WTC11 (cell line): ENCODE results near the gene GAB2. TPM values are rescaled to one million over a fixed set of nuclear protein-coding genes. Genes with fewer than 3 reads are reported as not detected.
"Not testable (repeated sequence)": the region's sequence is repeated elsewhere in the genome, so short reads cannot be mapped to it uniquely, and the experiment has no call there.

Experiments
- ATAC-seq: fragments of 200-7000 bp; cut with Tn5 transposase; 2 replicates; pipeline ENCODE4 v1.10.0; 2021; ENCODE audit warnings: mild to moderate bottlenecking, moderate library complexity
- CTCF ChIA-PET: fragments of 300-600 bp; sonication (Branson Sonifier 250); formaldehyde crosslinking; loops from one replicate; lab custom pipeline; 2021; ENCODE audit warnings: antibody characterized with exemption; lab: Charles Lee
- POLR2A ChIA-PET: fragments of 350-600 bp; sonication (Branson Sonifier 250); formaldehyde crosslinking; loops from one replicate; lab custom pipeline; 2021; ENCODE audit warnings: antibody characterized with exemption; lab: Charles Lee
- DNase-seq: peaks from one replicate; pipeline ENCODE4 v3.0.0; 2021; ENCODE audit warnings: low spot score
- H3K27ac Mint-ChIP-seq: 2 replicates; pipeline ENCODE4 v1.8.0; 2021; ENCODE audit warnings: mixed read lengths
- H3K27me3 Mint-ChIP-seq: 2 replicates; pipeline ENCODE4 v1.8.0; 2021; ENCODE audit warnings: low read depth, mild to moderate bottlenecking, moderate library complexity, mixed read lengths
- H3K36me3 Mint-ChIP-seq: 2 replicates; pipeline ENCODE4 v1.8.0; 2021; ENCODE audit warnings: mixed read lengths
- H3K4me1 Mint-ChIP-seq: 2 replicates; pipeline ENCODE4 v1.8.0; 2022; ENCODE audit warnings: mixed read lengths
- H3K4me3 Mint-ChIP-seq: 2 replicates; pipeline ENCODE4 v1.8.0; 2021; ENCODE audit warnings: mild to moderate bottlenecking, moderate library complexity, mixed read lengths
- H3K9me3 Mint-ChIP-seq: 2 replicates; pipeline ENCODE4 v1.8.0; 2021; ENCODE audit warnings: mixed read lengths
- CREM ChIP-seq: sonication (generic); formaldehyde crosslinking; IDR thresholded peaks from 2 replicates; pipeline ENCODE4 v1.8.1; 2022; ENCODE audit warnings: mild to moderate bottlenecking, missing genetic modification reagents, moderate library complexity
- E2F5 ChIP-seq: sonication (generic); formaldehyde crosslinking; IDR thresholded peaks from 2 replicates; pipeline ENCODE4 v1.8.1; 2022; ENCODE audit warnings: mild to moderate bottlenecking, moderate library complexity, missing genetic modification reagents
- ESRRA ChIP-seq: sonication (generic); formaldehyde crosslinking; IDR thresholded peaks from 2 replicates; pipeline ENCODE4 v1.8.1; 2022; ENCODE audit warnings: mild to moderate bottlenecking, missing genetic modification reagents, borderline replicate concordance
- FOXJ3 ChIP-seq: sonication (generic); formaldehyde crosslinking; IDR thresholded peaks from 2 replicates; pipeline ENCODE4 v1.9.0; 2021; ENCODE audit warnings: missing genetic modification reagents, mild to moderate bottlenecking, borderline replicate concordance
- FOXK1 ChIP-seq: sonication (generic); formaldehyde crosslinking; IDR thresholded peaks from 2 replicates; pipeline ENCODE4 v1.8.0; 2022; ENCODE audit warnings: mild to moderate bottlenecking, moderate library complexity, missing genetic modification reagents
- GRHL2 ChIP-seq: fragments of 250-450 bp; sonication (Bioruptor Pico); IDR thresholded peaks from 2 replicates; pipeline ENCODE4 v1.8.0; 2022; ENCODE audit warnings: mild to moderate bottlenecking, moderate library complexity; ENCODE audit not compliant: insufficient replicate concordance, severe bottlenecking
- JAZF1 ChIP-seq: fragments of 250-450 bp; sonication (Bioruptor Pico); IDR thresholded peaks from 2 replicates; pipeline ENCODE4 v1.9.0; 2021; ENCODE audit warnings: moderate library complexity, mild to moderate bottlenecking, inconsistent platforms
- JUN ChIP-seq: sonication (generic); formaldehyde crosslinking; IDR thresholded peaks from 2 replicates; pipeline ENCODE4 v1.8.0; 2023; ENCODE audit warnings: mild to moderate bottlenecking, missing genetic modification reagents
- KAT7 ChIP-seq: sonication (generic); formaldehyde crosslinking; IDR thresholded peaks from 2 replicates; pipeline ENCODE4 v1.8.1; 2023; ENCODE audit warnings: missing genetic modification reagents, mild to moderate bottlenecking, borderline replicate concordance
- NR2C2 ChIP-seq: sonication (generic); formaldehyde crosslinking; IDR thresholded peaks from 2 replicates; pipeline ENCODE4 v1.8.0; 2022; ENCODE audit warnings: mild to moderate bottlenecking, missing genetic modification reagents
- RORB ChIP-seq: fragments of 250-450 bp; sonication (Bioruptor Pico); IDR thresholded peaks from 2 replicates; pipeline ENCODE4 v1.9.0; 2021; ENCODE audit warnings: mild to moderate bottlenecking
- SMAD4 ChIP-seq: sonication (generic); formaldehyde crosslinking; IDR thresholded peaks from 2 replicates; pipeline ENCODE4 v1.8.0; 2022; ENCODE audit warnings: mild to moderate bottlenecking, missing genetic modification reagents
- SP1 ChIP-seq: sonication (generic); formaldehyde crosslinking; conservative IDR thresholded peaks from 2 replicates; pipeline ENCODE4 v1.8.1; 2022; ENCODE audit warnings: missing genetic modification reagents
- TEAD1 ChIP-seq: sonication (generic); formaldehyde crosslinking; IDR thresholded peaks from 2 replicates; pipeline ENCODE4 v1.8.0; 2022; ENCODE audit warnings: mild to moderate bottlenecking, missing genetic modification reagents
- TP53 ChIP-seq: sonication (generic); formaldehyde crosslinking; IDR thresholded peaks from 2 replicates; pipeline ENCODE4 v1.8.1; 2023; ENCODE audit warnings: mild to moderate bottlenecking, missing genetic modification reagents
- ZBTB21 ChIP-seq: sonication (generic); formaldehyde crosslinking; IDR thresholded peaks from 2 replicates; pipeline ENCODE4 v1.8.1; 2023; ENCODE audit warnings: mild to moderate bottlenecking, missing genetic modification reagents, borderline replicate concordance
- ZNF138 ChIP-seq: sonication (generic); formaldehyde crosslinking; conservative IDR thresholded peaks from 2 replicates; pipeline ENCODE4 v1.8.1; 2022; ENCODE audit warnings: mild to moderate bottlenecking, moderate library complexity, missing genetic modification reagents
- ZNF416 ChIP-seq: fragments of 250-450 bp; sonication (Bioruptor Pico); IDR thresholded peaks from 2 replicates; pipeline ENCODE4 v1.9.0; 2021; ENCODE audit warnings: mild to moderate bottlenecking, inconsistent platforms
- total RNA-seq: library from RNA; stranded (reverse); gene quantifications from 3 replicates; pipeline ENCODE4 v1.2.3, GENCODE V29; 2021
- TF ChIP-seq, protein P1 (sequence below): sonication (generic); formaldehyde crosslinking; IDR thresholded peaks from 2 replicates; pipeline ENCODE4 v1.8.0; 2023; ENCODE audit warnings: mild to moderate bottlenecking, missing genetic modification reagents
- TF ChIP-seq, protein P2 (sequence below): sonication (generic); formaldehyde crosslinking; IDR thresholded peaks from 2 replicates; pipeline ENCODE4 v1.8.1; 2023; ENCODE audit warnings: mild to moderate bottlenecking, moderate library complexity, missing genetic modification reagents
- TF ChIP-seq, protein P3 (sequence below): sonication (generic); formaldehyde crosslinking; IDR thresholded peaks from 2 replicates; pipeline ENCODE4 v1.8.0; 2022; ENCODE audit warnings: mild to moderate bottlenecking, missing genetic modification reagents

GAB2 gene
- total RNA-seq, 1 experiment from 2014 or later = 10.6 TPM

DNA sequence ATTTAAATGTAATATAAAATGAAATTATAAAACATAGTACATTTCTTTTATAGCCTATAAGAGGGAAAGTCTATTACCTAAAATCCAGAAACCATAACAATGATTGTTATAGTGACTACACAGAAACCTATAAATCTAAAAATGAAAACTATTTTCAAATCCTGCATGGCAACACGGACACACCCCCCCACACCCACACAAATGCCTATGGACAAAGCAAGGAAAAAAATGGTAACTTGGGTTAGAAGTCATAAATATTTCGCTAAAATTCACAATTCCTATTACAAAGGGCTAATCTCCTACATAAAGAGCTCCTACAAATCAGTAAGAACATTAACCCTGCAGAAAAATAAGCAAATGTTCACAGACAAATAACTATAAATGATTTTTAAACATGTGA lies 56.4 kb downstream of the GAB2 start:
- no peak for TF ChIP-seq FOXJ3 (CRISPR knock-in tag)
- no peak for TF ChIP-seq ZNF138 (CRISPR knock-in tag)
- TF ChIP-seq RORB (CRISPR knock-in tag) = no peak
- TF ChIP-seq NR2C2 (CRISPR knock-in tag) = no peak
- TF ChIP-seq, protein P1, sequence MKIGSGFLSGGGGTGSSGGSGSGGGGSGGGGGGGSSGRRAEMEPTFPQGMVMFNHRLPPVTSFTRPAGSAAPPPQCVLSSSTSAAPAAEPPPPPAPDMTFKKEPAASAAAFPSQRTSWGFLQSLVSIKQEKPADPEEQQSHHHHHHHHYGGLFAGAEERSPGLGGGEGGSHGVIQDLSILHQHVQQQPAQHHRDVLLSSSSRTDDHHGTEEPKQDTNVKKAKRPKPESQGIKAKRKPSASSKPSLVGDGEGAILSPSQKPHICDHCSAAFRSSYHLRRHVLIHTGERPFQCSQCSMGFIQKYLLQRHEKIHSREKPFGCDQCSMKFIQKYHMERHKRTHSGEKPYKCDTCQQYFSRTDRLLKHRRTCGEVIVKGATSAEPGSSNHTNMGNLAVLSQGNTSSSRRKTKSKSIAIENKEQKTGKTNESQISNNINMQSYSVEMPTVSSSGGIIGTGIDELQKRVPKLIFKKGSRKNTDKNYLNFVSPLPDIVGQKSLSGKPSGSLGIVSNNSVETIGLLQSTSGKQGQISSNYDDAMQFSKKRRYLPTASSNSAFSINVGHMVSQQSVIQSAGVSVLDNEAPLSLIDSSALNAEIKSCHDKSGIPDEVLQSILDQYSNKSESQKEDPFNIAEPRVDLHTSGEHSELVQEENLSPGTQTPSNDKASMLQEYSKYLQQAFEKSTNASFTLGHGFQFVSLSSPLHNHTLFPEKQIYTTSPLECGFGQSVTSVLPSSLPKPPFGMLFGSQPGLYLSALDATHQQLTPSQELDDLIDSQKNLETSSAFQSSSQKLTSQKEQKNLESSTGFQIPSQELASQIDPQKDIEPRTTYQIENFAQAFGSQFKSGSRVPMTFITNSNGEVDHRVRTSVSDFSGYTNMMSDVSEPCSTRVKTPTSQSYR = no peak
- TF ChIP-seq TP53 (CRISPR knock-in tag) = no peak
- no peak for TF ChIP-seq JAZF1 (CRISPR knock-in tag)
- TF ChIP-seq TEAD1 = no peak
- no peak for TF ChIP-seq ESRRA
- TF ChIP-seq, protein P2, sequence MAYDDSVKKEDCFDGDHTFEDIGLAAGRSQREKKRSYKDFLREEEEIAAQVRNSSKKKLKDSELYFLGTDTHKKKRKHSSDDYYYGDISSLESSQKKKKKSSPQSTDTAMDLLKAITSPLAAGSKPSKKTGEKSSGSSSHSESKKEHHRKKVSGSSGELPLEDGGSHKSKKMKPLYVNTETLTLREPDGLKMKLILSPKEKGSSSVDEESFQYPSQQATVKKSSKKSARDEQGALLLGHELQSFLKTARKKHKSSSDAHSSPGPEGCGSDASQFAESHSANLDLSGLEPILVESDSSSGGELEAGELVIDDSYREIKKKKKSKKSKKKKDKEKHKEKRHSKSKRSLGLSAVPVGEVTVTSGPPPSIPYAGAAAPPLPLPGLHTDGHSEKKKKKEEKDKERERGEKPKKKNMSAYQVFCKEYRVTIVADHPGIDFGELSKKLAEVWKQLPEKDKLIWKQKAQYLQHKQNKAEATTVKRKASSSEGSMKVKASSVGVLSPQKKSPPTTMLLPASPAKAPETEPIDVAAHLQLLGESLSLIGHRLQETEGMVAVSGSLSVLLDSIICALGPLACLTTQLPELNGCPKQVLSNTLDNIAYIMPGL (CRISPR knock-in tag) = no peak
- no peak for TF ChIP-seq FOXK1 (CRISPR knock-in tag)
- TF ChIP-seq CREM (CRISPR knock-in tag) = no peak
- ChIA-PET POLR2A (no interaction called here), CTCF (no interaction called here)
- ATAC-seq = no peak
- no peak overlapping the region for H3K4me3 Mint-ChIP-seq
- peaks cover 5% of the 10 kb centered on the region; the same call in 1 of the 2 replicates for H3K27me3 Mint-ChIP-seq
- peaks cover 30% of the 10 kb centered on the region for H3K4me1 Mint-ChIP-seq
- DNase-seq = no peak
- H3K9me3 Mint-ChIP-seq = peaks cover 11% of the 10 kb centered on the region
- peaks cover 5% of the 10 kb centered on the region; the same call in 1 of the 2 replicates for H3K36me3 Mint-ChIP-seq
- H3K27ac Mint-ChIP-seq = no peak overlapping the region

DNA sequence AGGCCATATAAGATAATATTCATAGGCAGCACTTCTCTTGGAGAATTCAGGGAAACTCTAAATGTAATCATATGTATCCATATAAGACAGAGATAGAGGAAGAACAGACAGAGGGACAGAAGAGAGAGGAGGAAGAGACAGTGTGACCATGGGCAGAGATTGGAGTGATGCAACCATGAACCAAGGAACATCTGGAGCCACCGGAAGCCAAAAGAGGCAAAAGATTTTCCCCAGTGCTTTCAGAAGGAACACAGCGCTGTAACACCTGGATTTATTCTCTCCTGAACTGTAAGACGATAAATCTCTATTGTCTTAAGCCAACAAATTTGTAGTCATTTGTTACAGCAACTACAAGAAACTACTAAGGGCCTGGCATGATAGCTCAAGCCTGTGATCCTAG lies 57.7 kb downstream of the GAB2 start:
- H3K4me3 Mint-ChIP-seq = no peak overlapping the region
- H3K36me3 Mint-ChIP-seq = peaks cover 5% of the 10 kb centered on the region; the same call in 1 of the 2 replicates
- ChIA-PET POLR2A (no interaction called here), CTCF (no interaction called here)
- no peak for ATAC-seq
- no peak for DNase-seq
- TF ChIP-seq E2F5 (CRISPR knock-in tag) (no peak), KAT7 (CRISPR knock-in tag) (no peak), SMAD4 (CRISPR knock-in tag) (no peak), GRHL2 (CRISPR knock-in tag) (no peak), ZNF416 (CRISPR knock-in tag) (no peak), ZBTB21 (CRISPR knock-in tag) (no peak), SP1 (CRISPR knock-in tag) (no peak), JUN (CRISPR knock-in tag) (no peak)
- TF ChIP-seq, protein P3, sequence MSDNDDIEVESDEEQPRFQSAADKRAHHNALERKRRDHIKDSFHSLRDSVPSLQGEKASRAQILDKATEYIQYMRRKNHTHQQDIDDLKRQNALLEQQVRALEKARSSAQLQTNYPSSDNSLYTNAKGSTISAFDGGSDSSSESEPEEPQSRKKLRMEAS (CRISPR knock-in tag) = no peak
- TF ChIP-seq, all 79 proteins: peak for 0
- Mint-ChIP-seq H3K9me3 (peaks cover 11% of the 10 kb centered on the region), H3K4me1 (peaks cover 19% of the 10 kb centered on the region), H3K27me3 (peaks cover 5% of the 10 kb centered on the region; the same call in 1 of the 2 replicates), H3K27ac (no peak overlapping the region)

DNA sequence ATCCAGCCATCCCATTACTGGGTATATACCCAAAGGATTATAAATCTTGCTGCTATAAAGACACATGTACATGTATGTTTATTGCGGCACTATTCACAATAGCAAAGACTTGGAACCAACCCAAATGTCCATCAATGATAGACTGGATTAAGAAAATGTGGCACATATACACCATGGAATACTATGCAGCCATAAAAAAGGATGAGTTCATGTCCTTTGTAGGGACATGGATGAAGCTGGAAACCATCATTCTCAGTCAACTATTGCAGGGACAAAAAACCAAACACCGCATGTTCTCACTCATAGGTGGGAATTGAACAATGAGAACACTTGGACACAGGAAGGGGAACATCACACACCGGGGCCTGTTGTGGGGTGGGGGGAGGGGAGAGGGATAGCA lies 59.7 kb downstream of the GAB2 start:
- H3K9me3 Mint-ChIP-seq = peaks cover 11% of the 10 kb centered on the region
- H3K27me3 Mint-ChIP-seq, H3K36me3 Mint-ChIP-seq, ATAC-seq, CTCF ChIA-PET, DNase-seq, H3K4me1 Mint-ChIP-seq, H3K27ac Mint-ChIP-seq, H3K4me3 Mint-ChIP-seq: not testable (repeated sequence)
- POLR2A ChIA-PET = interaction anchor here (0.6 kb wide), 1 partner anchor 120 kb away, joined by 5 read pairs; no protein-coding TSS in a partner anchor

DNA sequence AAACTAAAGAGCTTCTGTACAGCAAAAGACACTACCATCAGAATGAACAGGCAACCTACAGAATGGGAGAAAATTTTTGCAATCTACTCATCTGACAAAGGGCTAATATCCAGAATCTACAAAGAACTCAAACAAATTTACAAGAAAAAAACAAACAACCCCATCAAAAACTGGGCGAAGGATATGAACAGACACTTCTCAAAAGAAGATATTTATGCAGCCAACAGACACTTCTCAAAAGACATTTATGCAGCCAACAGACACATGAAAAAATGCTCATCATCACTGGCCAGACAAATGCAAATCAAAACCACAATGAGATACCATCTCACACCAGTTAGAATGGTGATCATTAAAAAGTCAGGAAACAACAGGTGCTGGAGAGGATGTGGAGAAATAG lies 60.2 kb downstream of the GAB2 start:
- DNase-seq, H3K4me3 Mint-ChIP-seq, H3K4me1 Mint-ChIP-seq, H3K36me3 Mint-ChIP-seq, POLR2A ChIA-PET, CTCF ChIA-PET, H3K27me3 Mint-ChIP-seq, ATAC-seq, H3K27ac Mint-ChIP-seq: not testable (repeated sequence)
- peaks cover 11% of the 10 kb centered on the region for H3K9me3 Mint-ChIP-seq

GRCh38 chr11:78355742-78356141 lies 61.9 kb downstream of the GAB2 start:
- DNase-seq, H3K27me3 Mint-ChIP-seq, H3K36me3 Mint-ChIP-seq, H3K4me1 Mint-ChIP-seq, ATAC-seq, H3K4me3 Mint-ChIP-seq, H3K27ac Mint-ChIP-seq: not testable (repeated sequence)
- ChIA-PET CTCF (interaction anchor here (1.0 to 1.1 kb wide), 2 partner anchors 12 to 127 kb away, joined by 4 to 5 read pairs; no protein-coding TSS in a partner anchor), POLR2A (interaction anchor here (0.8 kb wide), 1 partner anchor 60 kb away, joined by 3 read pairs; no protein-coding TSS in a partner anchor)
- peaks cover 11% of the 10 kb centered on the region for H3K9me3 Mint-ChIP-seq
